ENCODE results near the gene SYNJ2. TPM values are rescaled to one million over a fixed set of nuclear protein-coding genes. Genes with fewer than 3 reads are reported as not detected.

The SYNJ2 gene
- total and polyA plus RNA-seq, 2 experiments from 2014 or later, result 2.8 to 5.6 TPM

- no peak for TF ChIP-seq ZNF331 (CRISPR knock-in tag; IDR thresholded peaks at IDR 0.05; ENCODE audit: low read depth)
Measured at GRCh38 chr6:158044525-158044888, 62.8 kb downstream of the SYNJ2 start (continued).

GRCh38 chr6:158046201-158047126 is 64.8 kb downstream of the SYNJ2 start:
- H2AFZ ChIP-seq, result no peak overlapping the region
- no peaks in the 10 kb centered on the region for H3K27me3 ChIP-seq (ENCODE audit: insufficient read depth)
- no peaks in the 10 kb centered on the region for H3K4me1 ChIP-seq (ENCODE audit: insufficient read depth)
- no peaks in the 10 kb centered on the region for H4K20me1 ChIP-seq (replicated peaks; ENCODE audit: insufficient read depth)
- no peaks in the 10 kb centered on the region for H3K79me2 ChIP-seq (replicated peaks; ENCODE audit: insufficient read depth)
- DNase-seq (ENCODE audit: low spot score) (no peak), ATAC-seq (no peak)
- H3K4me1 Mint-ChIP-seq, result peaks cover 4% of the 10 kb centered on the region; the same call in 2 of the 3 replicates
- no peak overlapping the region for H3K4me3 Mint-ChIP-seq
- H3K27ac Mint-ChIP-seq, result no peak overlapping the region
- no peak overlapping the region for H3K27ac ChIP-seq (ENCODE audit: low read depth)
- no peak overlapping the region for H3K4me2 ChIP-seq
- peaks cover 16% of the 10 kb centered on the region for H3K27me3 Mint-ChIP-seq (ENCODE audit: insufficient read depth, low read depth, poor library complexity)
- no peaks in the 10 kb centered on the region for H3K36me3 ChIP-seq (ENCODE audit: insufficient read depth)
- no peak overlapping the region for H3K4me3 ChIP-seq
- H3K9me2 ChIP-seq (ENCODE audit: insufficient read depth), result no peaks in the 10 kb centered on the region
- H3K36me3 Mint-ChIP-seq (ENCODE audit: low read depth), result peaks cover 22% of the 10 kb centered on the region
- no peaks in the 10 kb centered on the region for H3F3A ChIP-seq (replicated peaks; ENCODE audit: low read depth)
- no peaks in the 10 kb centered on the region for H3K9me3 Mint-ChIP-seq
- no peak for TF ChIP-seq ZNF114 (CRISPR knock-in tag; IDR thresholded peaks at IDR 0.05)
- no peak for TF ChIP-seq STAT1 (IDR thresholded peaks at IDR 0.05; ENCODE audit: unreplicated experiment)
- no peak for TF ChIP-seq CTCF (conservative IDR thresholded peaks at IDR 0.05; ENCODE audit: low read depth in 2 of 2)
- TF ChIP-seq EZH2phosphoT487 (IDR thresholded peaks at IDR 0.05; ENCODE audit: unreplicated experiment), result no peak
- TF ChIP-seq ETS1 (IDR thresholded peaks at IDR 0.05), result no peak
- TF ChIP-seq ZNF331 (CRISPR knock-in tag; IDR thresholded peaks at IDR 0.05; ENCODE audit: low read depth), result no peak
- no peak for TF ChIP-seq ZNF462 (CRISPR knock-in tag; IDR thresholded peaks at IDR 0.05)
- TF ChIP-seq REST (IDR thresholded peaks at IDR 0.05; ENCODE audit: unreplicated experiment), result no peak
- TF ChIP-seq EZH2 (IDR thresholded peaks at IDR 0.05; ENCODE audit: low read depth, unreplicated experiment), result no peak
- TF ChIP-seq JUNB (IDR thresholded peaks at IDR 0.05; ENCODE audit: unreplicated experiment), result no peak
- TF ChIP-seq NANOG (IDR thresholded peaks at IDR 0.05; ENCODE audit: borderline replicate concordance), result no peak
- TF ChIP-seq POLR2AphosphoS5 (IDR thresholded peaks at IDR 0.05; ENCODE audit: low read depth), result no peak

All from GM23338 (cell line).